ACC112 (cell line): ENCODE measurements around the gene SHOC2.

ENCODE experiments used
- H2AFZ ChIP-seq: fragments of 200-600 bp; sonication (generic); one replicate; pipeline ENCODE4 v1.6.0; 2017; ENCODE audit warnings: antibody characterized with exemption, low read length; ENCODE audit not compliant: unreplicated experiment
- H3K27ac ChIP-seq: fragments of 200-600 bp; sonication (generic); 2 replicates; pipeline ENCODE4 v1.5.1; 2014; ENCODE audit warnings: low read depth, mild to moderate bottlenecking, antibody characterized with exemption, low read length, moderate library complexity
- H3K27me3 ChIP-seq: fragments of 200-600 bp; sonication (generic); 2 replicates; pipeline ENCODE4 v1.6.1; 2014; ENCODE audit warnings: mild to moderate bottlenecking, antibody characterized with exemption, low read length, moderate library complexity, mixed read lengths; ENCODE audit not compliant: insufficient read depth
- H3K36me3 ChIP-seq: fragments of 200-600 bp; sonication (generic); 2 replicates; pipeline ENCODE4 v1.6.1; 2016; ENCODE audit warnings: mild to moderate bottlenecking, antibody characterized with exemption, low read length, moderate library complexity, mixed read lengths; ENCODE audit not compliant: insufficient read depth
- H3K4me1 ChIP-seq: fragments of 200-600 bp; sonication (generic); one replicate; pipeline ENCODE4 v1.6.1; 2016; ENCODE audit warnings: low read length, mixed read lengths; ENCODE audit not compliant: insufficient read depth, unreplicated experiment, control insufficient read depth
- H3K4me3 ChIP-seq: fragments of 200-600 bp; sonication (generic); 2 replicates; pipeline ENCODE4 v1.5.1; 2014; ENCODE audit warnings: mild to moderate bottlenecking, low read depth, low read length
- H3K79me2 ChIP-seq: fragments of 200-600 bp; sonication (generic); one replicate; pipeline ENCODE4 v1.6.0; 2016; ENCODE audit warnings: low read length; ENCODE audit not compliant: control insufficient read depth, unreplicated experiment, insufficient read depth

The SHOC2 gene

GRCh38 chr10:111057006-111057405, 137.6 kb downstream of the SHOC2 start:
- Histone ChIP-seq H3K4me1 (no peaks in the 10 kb centered on the region), H3K27me3 (peaks cover 4% of the 10 kb centered on the region), H3K79me2 (no peaks in the 10 kb centered on the region), H2AFZ (no peak overlapping the region), H3K27ac (no peak overlapping the region), H3K4me3 (no peak overlapping the region), H3K36me3 (no peaks in the 10 kb centered on the region)
